Fibroblast of the aortic adventitia (primary cell): ENCODE results near the gene SLC25A1. TPM values are rescaled to one million over a fixed set of nuclear protein-coding genes. Genes with fewer than 3 reads are reported as not detected.
"Not testable (repeated sequence)": the region's sequence is repeated elsewhere in the genome, so short reads cannot be mapped to it uniquely, and the experiment has no call there.

Source experiments
- DNase-seq: peaks from one replicate; pipeline ENCODE4 v3.0.0-alpha.2; 2010; ENCODE audit warnings: low read depth
- H3K4me3 ChIP-seq: 2 replicates; pipeline ENCODE4 v1.5.1; 2011; ENCODE audit warnings: low read depth, mild to moderate bottlenecking, control low read depth, low read length, moderate library complexity
- CTCF ChIP-seq: IDR thresholded peaks from 2 replicates; pipeline ENCODE4 v1.5.1; 2011; ENCODE audit warnings: mild to moderate bottlenecking, low read length, control low read depth, inconsistent platforms; ENCODE audit not compliant: insufficient read depth
- total RNA-seq: library from RNA; depleted of rRNA; stranded (reverse); fragments of >200 nt; gene quantifications from 2 replicates; pipeline ENCODE4 v1.2.3, GENCODE V29; 2012; ENCODE audit warnings: low replicate concordance

SLC25A1 gene
- total RNA-seq, 1 donor, result 53.4 TPM

- no peak overlapping the region for H3K4me3 ChIP-seq
- TF ChIP-seq CTCF, result no peak
- DNase-seq, result no peak
Observed at GRCh38 chr22:19167106-19167869, 11.2 kb downstream of the SLC25A1 start.

GRCh38 chr22:19166421-19166820 lies 12.1 kb downstream of the SLC25A1 start:
- H3K4me3 ChIP-seq, result no peak overlapping the region
- TF ChIP-seq CTCF, result no peak
- DNase-seq, result no peak

- no peak for TF ChIP-seq CTCF
- H3K4me3 ChIP-seq, result no peak overlapping the region
- no peak for DNase-seq
Observed at GRCh38 chr22:19164425-19164824, 14.1 kb downstream of the SLC25A1 start.

- H3K4me3 ChIP-seq, DNase-seq: not testable (repeated sequence)
Observed at GRCh38 chr22:19158649-19159048, 19.9 kb downstream of the SLC25A1 start.

GRCh38 chr22:19156109-19156508 lies 22.4 kb downstream of the SLC25A1 start:
- DNase-seq, H3K4me3 ChIP-seq: not testable (repeated sequence)

- no peak for DNase-seq
- H3K4me3 ChIP-seq, result no peak overlapping the region
- no peak for TF ChIP-seq CTCF
Observed at GRCh38 chr22:19152942-19153883, 25.3 kb downstream of the SLC25A1 start.

- H3K4me3 ChIP-seq, result no peak overlapping the region
Observed at GRCh38 chr22:19151329-19152191, 27.0 kb downstream of the SLC25A1 start.

More at GRCh38 chr22:19151329-19152191, 27.0 kb downstream of the SLC25A1 start:
- no peak for TF ChIP-seq CTCF
- DNase-seq, result no peak
